PFSK-1 (cell line): Measurements from ENCODE around the gene SPATA33.

Source experiments
- FOXP2 ChIP-seq: optimal IDR thresholded peaks from 2 replicates; pipeline ENCODE3; 2011; ENCODE audit warnings: borderline replicate concordance, control low read depth, inconsistent platforms; ENCODE audit not compliant: insufficient read depth; ENCODE audit errors: extremely low read length, extremely low read depth
- POLR2AphosphoS5 ChIP-seq: IDR thresholded peaks from 2 replicates; pipeline ENCODE4 v1.6.1; 2012; ENCODE audit warnings: low read depth, mild to moderate bottlenecking, control low read depth, low read length, moderate library complexity
- SIN3A ChIP-seq: IDR thresholded peaks from 2 replicates; pipeline ENCODE4 v1.6.1; 2012; ENCODE audit warnings: mild to moderate bottlenecking, low read length, moderate library complexity, borderline replicate concordance; ENCODE audit not compliant: insufficient read depth
- TAF1 ChIP-seq: IDR thresholded peaks from 2 replicates; pipeline ENCODE4 v1.6.1; 2012; ENCODE audit warnings: low read length, control low read depth, borderline replicate concordance; ENCODE audit not compliant: insufficient read depth
- TF ChIP-seq, protein P1 (sequence below), 2 experiments: IDR thresholded peaks; 2 replicates each; pipeline versions ENCODE4 v1.6.1 to v1.8.0; 2011 to 2012; ENCODE audit warnings: low read depth in 2 of 2, low read length in 2 of 2, control low read depth in 1 of 2, inconsistent platforms in 1 of 2, mild to moderate bottlenecking in 1 of 2, moderate library complexity in 1 of 2; ENCODE audit not compliant: insufficient read depth in 1 of 2

The SPATA33 gene

GRCh38 chr16:89651584-89651983 is 6.1 kb upstream of the SPATA33 start:
- TF ChIP-seq TAF1 (no peak), SIN3A (no peak), POLR2AphosphoS5 (no peak), FOXP2 (no peak)
- TF ChIP-seq, protein P1, sequence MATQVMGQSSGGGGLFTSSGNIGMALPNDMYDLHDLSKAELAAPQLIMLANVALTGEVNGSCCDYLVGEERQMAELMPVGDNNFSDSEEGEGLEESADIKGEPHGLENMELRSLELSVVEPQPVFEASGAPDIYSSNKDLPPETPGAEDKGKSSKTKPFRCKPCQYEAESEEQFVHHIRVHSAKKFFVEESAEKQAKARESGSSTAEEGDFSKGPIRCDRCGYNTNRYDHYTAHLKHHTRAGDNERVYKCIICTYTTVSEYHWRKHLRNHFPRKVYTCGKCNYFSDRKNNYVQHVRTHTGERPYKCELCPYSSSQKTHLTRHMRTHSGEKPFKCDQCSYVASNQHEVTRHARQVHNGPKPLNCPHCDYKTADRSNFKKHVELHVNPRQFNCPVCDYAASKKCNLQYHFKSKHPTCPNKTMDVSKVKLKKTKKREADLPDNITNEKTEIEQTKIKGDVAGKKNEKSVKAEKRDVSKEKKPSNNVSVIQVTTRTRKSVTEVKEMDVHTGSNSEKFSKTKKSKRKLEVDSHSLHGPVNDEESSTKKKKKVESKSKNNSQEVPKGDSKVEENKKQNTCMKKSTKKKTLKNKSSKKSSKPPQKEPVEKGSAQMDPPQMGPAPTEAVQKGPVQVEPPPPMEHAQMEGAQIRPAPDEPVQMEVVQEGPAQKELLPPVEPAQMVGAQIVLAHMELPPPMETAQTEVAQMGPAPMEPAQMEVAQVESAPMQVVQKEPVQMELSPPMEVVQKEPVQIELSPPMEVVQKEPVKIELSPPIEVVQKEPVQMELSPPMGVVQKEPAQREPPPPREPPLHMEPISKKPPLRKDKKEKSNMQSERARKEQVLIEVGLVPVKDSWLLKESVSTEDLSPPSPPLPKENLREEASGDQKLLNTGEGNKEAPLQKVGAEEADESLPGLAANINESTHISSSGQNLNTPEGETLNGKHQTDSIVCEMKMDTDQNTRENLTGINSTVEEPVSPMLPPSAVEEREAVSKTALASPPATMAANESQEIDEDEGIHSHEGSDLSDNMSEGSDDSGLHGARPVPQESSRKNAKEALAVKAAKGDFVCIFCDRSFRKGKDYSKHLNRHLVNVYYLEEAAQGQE (IDR thresholded peaks at IDR 0.05; ENCODE audit: insufficient read depth in 1 of 2, low read depth in 2 of 2, low read length in 2 of 2), result no peak

- TF ChIP-seq, protein P1 (IDR thresholded peaks at IDR 0.05; ENCODE audit: insufficient read depth in 1 of 2, low read depth in 2 of 2, low read length in 2 of 2), result no peak
- TF ChIP-seq FOXP2 (no peak), POLR2AphosphoS5 (no peak), TAF1 (no peak), SIN3A (no peak)
Measured at GRCh38 chr16:89653656-89654295, 3.9 kb upstream of the SPATA33 start.

DNA sequence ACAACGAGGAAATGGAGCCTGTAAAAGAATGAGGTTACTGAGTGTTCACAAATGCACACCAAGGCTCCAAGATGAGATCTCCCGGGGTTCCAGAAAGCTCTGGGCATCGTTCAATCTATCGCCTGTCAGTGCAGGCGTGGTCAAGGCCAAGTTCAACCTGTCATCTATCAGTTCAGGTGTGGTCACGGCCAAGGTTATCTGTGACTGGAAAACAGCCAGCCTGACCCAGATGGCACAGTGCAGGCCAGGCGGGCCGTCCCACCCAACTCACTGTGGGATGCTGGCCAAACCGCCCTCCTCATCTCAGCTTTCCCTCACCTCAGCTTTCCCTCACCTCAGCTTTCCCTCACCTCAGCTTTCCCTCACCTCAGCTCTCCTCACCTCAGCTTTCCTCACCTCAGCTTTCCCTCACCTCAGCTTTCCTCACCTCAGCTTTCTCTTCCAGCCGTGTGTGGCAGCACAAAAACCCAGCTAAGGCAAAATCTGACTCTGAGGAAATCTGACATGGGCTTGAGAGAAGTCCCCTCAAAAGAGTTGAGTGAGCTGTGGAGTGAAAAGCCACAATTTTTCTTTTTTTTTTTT is 2.5 kb upstream of the SPATA33 start:
- TF ChIP-seq, protein P1 (IDR thresholded peaks at IDR 0.05; ENCODE audit: insufficient read depth in 1 of 2, low read depth in 2 of 2, low read length in 2 of 2), result no peak

DNA sequence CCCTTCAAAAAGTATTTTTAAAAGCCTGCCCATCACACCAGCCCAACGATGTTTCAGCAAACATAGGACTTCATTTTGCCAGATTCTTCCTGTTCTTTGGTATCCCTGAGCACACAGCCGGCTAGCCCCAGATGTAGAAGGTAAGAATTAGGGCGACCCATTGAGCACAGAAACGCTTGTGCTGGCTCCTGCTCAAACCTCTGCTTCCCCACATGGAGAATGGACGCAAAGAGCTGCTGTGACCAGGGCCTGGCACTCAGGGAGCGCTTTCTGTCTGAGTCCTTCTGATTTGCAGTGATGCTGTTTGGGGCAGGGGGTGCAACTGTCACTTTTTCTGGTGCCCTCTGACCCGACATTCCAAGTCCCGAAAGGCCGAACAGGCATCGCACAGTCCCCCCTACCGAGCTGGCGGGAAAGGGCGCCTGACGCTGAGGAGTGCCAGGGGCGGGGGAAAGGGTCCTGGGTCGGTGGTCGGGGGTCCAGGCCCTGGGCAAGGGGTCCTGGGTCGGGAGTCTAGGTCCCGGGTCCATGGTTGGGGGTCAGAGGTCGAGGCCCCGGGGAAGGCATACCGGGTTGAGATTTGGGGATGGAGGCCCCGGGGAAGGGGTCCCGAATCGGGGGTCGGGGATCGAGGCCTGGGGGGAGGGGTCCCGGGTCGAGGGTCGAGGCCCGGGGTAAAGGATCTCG is 1.1 kb upstream of the SPATA33 start:
- TF ChIP-seq, protein P1 (IDR thresholded peaks at IDR 0.05; ENCODE audit: insufficient read depth in 1 of 2, low read depth in 2 of 2, low read length in 2 of 2), result no peak
- TF ChIP-seq TAF1 (no peak), SIN3A (no peak), POLR2AphosphoS5 (no peak), FOXP2 (no peak)
